Measurements from ENCODE around the gene ELAC2.

The ELAC2 gene

DNA sequence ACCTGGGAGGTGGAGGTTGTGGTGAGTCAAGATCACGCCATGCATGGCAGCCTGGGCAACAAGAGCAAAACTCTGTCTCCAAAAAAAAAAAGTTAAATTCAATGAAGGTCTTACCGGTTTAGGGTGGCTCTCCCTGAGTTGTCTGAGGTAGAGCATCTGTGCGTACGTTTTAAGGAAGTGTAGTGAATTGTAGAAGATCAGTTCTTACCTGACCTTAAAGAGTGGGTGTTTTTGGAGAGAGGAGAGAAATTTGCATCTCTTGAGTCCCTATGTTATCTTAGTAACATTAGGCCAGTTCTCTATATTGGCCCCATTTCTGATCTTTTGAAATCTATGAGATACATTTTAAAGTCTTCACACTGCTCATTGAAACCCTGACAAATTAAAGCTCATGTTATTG, 56.2 kb downstream of the ELAC2 start:
- no peak for DNase-seq (ENCODE audit: low read depth in 2 of 2, low spot score in 1 of 2)

DNA sequence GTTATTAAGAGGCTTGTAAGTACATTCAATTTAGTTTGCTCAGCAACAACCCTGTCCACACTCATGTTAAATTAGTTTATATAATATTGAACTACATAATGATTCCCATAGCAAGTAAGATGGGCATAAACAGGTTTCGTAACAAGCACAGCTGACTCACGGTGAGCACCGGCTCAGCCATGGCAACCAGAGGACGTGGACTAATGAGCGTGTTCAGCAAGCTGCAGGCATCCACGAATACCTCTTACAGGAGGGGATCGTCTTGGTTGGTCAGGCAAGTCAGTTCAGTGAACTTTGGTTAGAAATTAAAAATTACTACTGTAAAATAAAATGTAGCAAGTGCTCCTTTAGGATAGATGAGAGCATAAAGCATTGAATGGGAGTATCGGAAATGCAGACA, 58.4 kb downstream of the ELAC2 start:
- no peak for DNase-seq (ENCODE audit: low read depth in 2 of 2, low spot score in 1 of 2)

DNA sequence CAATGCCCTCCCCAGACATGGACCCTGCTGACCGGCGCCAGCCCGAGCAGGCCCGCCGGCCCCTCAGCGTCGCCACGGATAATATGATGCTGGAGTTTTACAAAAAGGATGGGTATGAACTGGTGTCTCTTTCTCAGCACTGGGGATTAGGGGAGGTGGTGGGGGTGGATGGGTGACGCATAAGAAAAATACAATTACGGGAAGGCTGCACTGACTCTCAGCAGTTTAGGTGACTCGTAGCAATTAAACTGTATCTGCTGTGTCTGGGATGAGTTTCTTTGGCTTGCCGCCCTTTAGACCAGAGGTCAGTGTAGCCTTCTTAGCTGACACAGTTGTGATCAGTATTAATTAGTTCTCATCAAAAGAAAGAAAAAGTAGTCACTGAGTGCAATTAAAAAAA, 59.0 kb downstream of the ELAC2 start:
- DNase-seq (ENCODE audit: low read depth in 2 of 2, low spot score in 1 of 2): no peak

DNA sequence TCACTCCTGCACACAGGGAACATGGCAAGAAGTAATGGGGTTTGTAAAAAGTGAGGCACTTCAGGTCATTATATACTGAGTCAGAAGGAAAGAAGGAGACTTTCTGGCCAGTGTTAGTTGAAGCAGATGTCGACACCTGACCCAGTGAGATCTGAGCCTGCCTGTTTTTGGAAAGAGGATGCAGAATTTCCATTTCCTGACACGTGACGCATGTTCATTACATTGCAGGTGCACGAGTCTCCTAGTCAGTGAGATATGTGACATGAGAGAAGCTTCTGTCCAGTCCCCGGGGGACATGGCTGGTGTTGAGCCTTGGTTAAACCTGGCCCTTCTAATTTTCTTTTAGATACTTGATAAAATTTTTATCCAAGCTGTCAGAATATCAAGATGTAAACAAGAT, 62.3 kb downstream of the ELAC2 start:
- DNase-seq (ENCODE audit: low read depth in 2 of 2, low spot score in 1 of 2): no peak

DNA sequence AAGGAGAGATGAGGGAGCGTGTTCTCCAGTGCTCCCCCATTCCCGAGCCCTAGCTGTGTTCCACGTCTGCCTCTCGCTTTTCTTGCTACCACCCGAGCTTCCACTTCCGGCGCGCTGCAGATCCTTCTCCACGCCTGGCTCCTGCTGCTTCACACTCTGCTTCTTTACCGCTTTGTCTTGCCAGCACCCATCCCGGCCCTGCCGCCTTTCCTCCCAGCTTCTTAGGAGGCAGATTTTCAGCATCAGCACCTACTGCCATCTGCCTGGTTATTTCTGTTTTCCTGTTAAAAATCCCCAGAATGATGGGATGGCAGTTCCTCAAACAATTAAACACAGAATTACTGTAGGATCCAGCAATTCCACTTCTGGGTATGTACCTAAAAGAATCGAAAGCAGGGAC, 64.7 kb downstream of the ELAC2 start:
- DNase-seq (ENCODE audit: low read depth in 2 of 2, low spot score in 1 of 2): no peak

DNA sequence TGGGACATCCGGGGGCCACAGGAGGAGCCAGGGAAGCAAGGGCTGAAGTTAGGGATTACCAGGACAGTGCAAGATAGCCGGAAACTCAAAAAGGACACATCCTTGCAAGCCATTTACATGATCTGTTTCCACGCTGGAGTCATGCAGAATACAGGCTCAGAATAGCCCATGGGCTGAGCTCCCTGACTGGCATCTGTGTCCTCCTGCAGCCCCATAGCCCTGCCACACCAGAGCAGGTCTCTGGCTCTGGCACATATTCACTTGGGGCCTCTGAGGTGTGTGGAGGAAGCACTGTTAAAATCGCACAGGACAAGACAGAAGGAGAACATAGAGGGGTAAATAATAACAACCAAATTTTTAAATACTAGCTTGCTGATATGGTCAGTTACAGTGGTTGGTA, 65.8 kb downstream of the ELAC2 start:
- no peak for DNase-seq (ENCODE audit: low read depth in 2 of 2, low spot score in 1 of 2)

DNA sequence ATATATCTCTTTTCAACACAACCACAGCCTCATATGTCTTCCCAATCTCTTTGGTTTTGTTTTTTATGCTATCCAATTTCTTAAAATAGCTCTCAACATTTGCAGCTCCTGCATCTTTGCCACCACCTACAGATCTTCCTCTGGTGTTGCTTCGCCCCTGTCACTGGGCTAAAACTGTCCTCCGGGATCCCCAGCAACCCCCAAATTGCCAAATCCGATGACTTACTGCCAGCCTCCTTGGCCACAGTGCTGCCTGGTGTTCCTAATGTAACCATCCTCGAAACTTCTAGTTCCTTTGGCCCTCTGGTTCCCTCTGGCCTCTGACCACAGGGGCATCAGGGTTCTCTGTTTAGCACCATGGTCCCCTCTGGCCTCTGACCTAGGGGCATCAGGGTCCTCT, 70.8 kb downstream of the ELAC2 start:
- no peak for DNase-seq (ENCODE audit: low read depth in 2 of 2, low spot score in 1 of 2)
